AG09319 (cell line): ENCODE measurements around the gene TCF7L2.

Source experiments
- DNase-seq: peaks from one replicate; pipeline ENCODE4 v3.0.0-alpha.2; 2010; ENCODE audit warnings: low read depth; ENCODE audit errors: extremely low read depth
- CTCF ChIP-seq: IDR thresholded peaks from 2 replicates; pipeline ENCODE4 v1.5.1; 2011; ENCODE audit warnings: low read depth, mild to moderate bottlenecking, inconsistent platforms, low read length, moderate library complexity

Gene TCF7L2

GRCh38 chr10:113080061-113080924, 130.2 kb downstream of the TCF7L2 start:
- TF ChIP-seq CTCF: no peak
- DNase-seq: no peak

GRCh38 chr10:113080925-113081229, 130.8 kb downstream of the TCF7L2 start:
- DNase-seq: no peak
- TF ChIP-seq CTCF: peak; percentile 19

- TF ChIP-seq CTCF: no peak
- no peak for DNase-seq
Measured at GRCh38 chr10:113084031-113084430, 134.0 kb downstream of the TCF7L2 start.

GRCh38 chr10:113085776-113086175, 135.7 kb downstream of the TCF7L2 start:
- DNase-seq: no peak
- TF ChIP-seq CTCF: no peak

GRCh38 chr10:113086282-113086681, 136.2 kb downstream of the TCF7L2 start:
- no peak for TF ChIP-seq CTCF
- no peak for DNase-seq

GRCh38 chr10:113087165-113088029, 137.3 kb downstream of the TCF7L2 start:
- no peak for TF ChIP-seq CTCF

GRCh38 chr10:113088194-113088593, 138.1 kb downstream of the TCF7L2 start:
- no peak for TF ChIP-seq CTCF
- no peak for DNase-seq

More at GRCh38 chr10:113087165-113088029, 137.3 kb downstream of the TCF7L2 start:
- DNase-seq: peak; percentile 96
